Esophagus muscularis mucosa (tissue), 3 donors: ENCODE measurements around the gene ST6GALNAC3.

Experiments used
- CTCF ChIP-seq, 3 experiments: fragments of 200-600 bp in 2 of 3; fragments of 450-650 bp in 1 of 3; sonication (generic) in 2 of 3; IDR thresholded peaks; one replicate each; pipeline ENCODE4 v1.5.1; 2017 to 2019; ENCODE audit warnings: antibody characterized with exemption in 3 of 3, mild to moderate bottlenecking in 2 of 3, moderate library complexity in 1 of 3
- POLR2A ChIP-seq: fragments of 450-650 bp; IDR thresholded peaks from one replicate; pipeline ENCODE4 v1.6.1; 2017; ENCODE audit warnings: antibody characterized with exemption, moderate library complexity, mild to moderate bottlenecking, low read depth
- POLR2AphosphoS5 ChIP-seq, 2 donors: sonication (generic); formaldehyde crosslinking; IDR thresholded peaks; one replicate each; pipeline ENCODE4 v1.6.1; 2017; ENCODE audit warnings: antibody characterized with exemption in 2 of 2

- no peak for TF ChIP-seq POLR2AphosphoS5 (IDR thresholded peaks at IDR 0.05)
- TF ChIP-seq CTCF (IDR thresholded peaks at IDR 0.05), result no peak
- no peak for TF ChIP-seq POLR2A
Observed at GRCh38 chr1:76075188-76075489, 593 bp downstream of the ST6GALNAC3 start.
